Astrocyte (in vitro differentiated cells and primary cell): ENCODE results near the gene UROC1.

Experiments
- EZH2 ChIP-seq: IDR thresholded peaks from 2 replicates; pipeline ENCODE4 v1.6.1; 2012; ENCODE audit warnings: mild to moderate bottlenecking, low read length, inconsistent platforms; ENCODE audit not compliant: insufficient read depth
- TF ChIP-seq, protein P1 (sequence below): IDR thresholded peaks from 2 replicates; pipeline ENCODE4 v1.5.1; 2011; ENCODE audit warnings: low read depth, mild to moderate bottlenecking, inconsistent platforms, low read length, moderate library complexity; ENCODE audit not compliant: insufficient read depth

DNA sequence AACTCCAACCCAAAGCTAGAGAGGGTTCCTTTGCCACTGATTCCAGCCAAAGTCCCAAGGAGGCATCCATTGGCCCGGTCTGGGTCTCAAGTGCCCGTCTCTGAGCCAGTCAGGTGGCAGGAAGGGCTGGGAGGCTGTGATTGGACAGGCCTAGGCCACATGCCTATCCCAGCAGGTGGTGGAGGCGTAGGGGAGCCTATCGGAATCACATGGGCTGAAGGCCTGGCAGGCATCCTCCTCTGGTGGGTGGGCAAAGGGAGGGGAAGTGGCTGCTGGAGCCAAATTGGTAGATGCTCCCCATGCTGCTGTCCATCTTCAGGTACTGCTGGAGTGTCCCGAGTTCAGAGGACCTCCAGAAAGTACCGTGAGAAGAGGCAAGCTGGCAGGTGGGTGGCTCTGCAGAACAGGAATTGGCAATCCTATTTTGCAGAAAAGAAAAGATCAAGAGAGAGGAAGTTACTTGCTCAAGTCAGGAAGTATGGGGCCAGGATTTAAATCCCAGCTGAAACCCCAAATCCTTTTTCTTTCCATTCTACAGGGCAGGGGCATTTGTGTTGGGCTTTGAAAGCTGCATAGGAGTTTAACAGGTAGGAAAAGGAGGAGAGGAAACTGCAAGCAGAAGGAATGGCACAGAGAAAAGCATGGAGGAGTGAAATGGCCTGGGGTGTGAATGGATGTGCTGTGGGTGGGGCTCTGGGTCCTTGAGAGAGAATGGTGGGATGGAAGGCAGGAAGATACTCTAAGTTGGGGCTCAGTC lies 10.1 kb upstream of the UROC1 start:
- TF ChIP-seq, protein P1, sequence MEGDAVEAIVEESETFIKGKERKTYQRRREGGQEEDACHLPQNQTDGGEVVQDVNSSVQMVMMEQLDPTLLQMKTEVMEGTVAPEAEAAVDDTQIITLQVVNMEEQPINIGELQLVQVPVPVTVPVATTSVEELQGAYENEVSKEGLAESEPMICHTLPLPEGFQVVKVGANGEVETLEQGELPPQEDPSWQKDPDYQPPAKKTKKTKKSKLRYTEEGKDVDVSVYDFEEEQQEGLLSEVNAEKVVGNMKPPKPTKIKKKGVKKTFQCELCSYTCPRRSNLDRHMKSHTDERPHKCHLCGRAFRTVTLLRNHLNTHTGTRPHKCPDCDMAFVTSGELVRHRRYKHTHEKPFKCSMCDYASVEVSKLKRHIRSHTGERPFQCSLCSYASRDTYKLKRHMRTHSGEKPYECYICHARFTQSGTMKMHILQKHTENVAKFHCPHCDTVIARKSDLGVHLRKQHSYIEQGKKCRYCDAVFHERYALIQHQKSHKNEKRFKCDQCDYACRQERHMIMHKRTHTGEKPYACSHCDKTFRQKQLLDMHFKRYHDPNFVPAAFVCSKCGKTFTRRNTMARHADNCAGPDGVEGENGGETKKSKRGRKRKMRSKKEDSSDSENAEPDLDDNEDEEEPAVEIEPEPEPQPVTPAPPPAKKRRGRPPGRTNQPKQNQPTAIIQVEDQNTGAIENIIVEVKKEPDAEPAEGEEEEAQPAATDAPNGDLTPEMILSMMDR = no peak
- TF ChIP-seq EZH2 = no peak
